HepG2 (cell line): ENCODE results near the gene CDYL. TPM values are rescaled to one million over a fixed set of nuclear protein-coding genes. Genes with fewer than 3 reads are reported as not detected.

ENCODE experiments used
- ATF2 ChIP-seq: sonication (generic); formaldehyde crosslinking; IDR thresholded peaks from 2 replicates; pipeline ENCODE4 v1.4.0; 2020; ENCODE audit warnings: missing genetic modification reagents
- CSRNP2 ChIP-seq: sonication (generic); formaldehyde crosslinking; conservative IDR thresholded peaks from 2 replicates; pipeline ENCODE4 v1.8.0; 2022; ENCODE audit warnings: low read depth, missing genetic modification reagents
- FOSL2 ChIP-seq: sonication (generic); formaldehyde crosslinking; IDR thresholded peaks from 2 replicates; pipeline ENCODE4 v1.4.0; 2020; ENCODE audit warnings: missing genetic modification reagents
- GATAD1 ChIP-seq: IDR thresholded peaks from 2 replicates; pipeline ENCODE4 v1.6.1; 2016; ENCODE audit warnings: missing genetic modification reagents, missing compliant biosample characterization
- HDAC2 ChIP-seq: sonication (generic); formaldehyde crosslinking; IDR thresholded peaks from 2 replicates; pipeline ENCODE4 v1.4.0; 2020; ENCODE audit warnings: missing genetic modification reagents
- HIVEP1 ChIP-seq: sonication (generic); formaldehyde crosslinking; IDR thresholded peaks from 2 replicates; pipeline ENCODE4 v1.4.0; 2020; ENCODE audit warnings: mild to moderate bottlenecking, missing genetic modification reagents
- JUN ChIP-seq: sonication (generic); formaldehyde crosslinking; IDR thresholded peaks from 2 replicates; pipeline ENCODE4 v1.4.0; 2020; ENCODE audit warnings: mild to moderate bottlenecking, missing genetic modification reagents
- MYNN ChIP-seq: sonication (generic); formaldehyde crosslinking; IDR thresholded peaks from 2 replicates; pipeline ENCODE4 v1.4.0; 2020; ENCODE audit warnings: mild to moderate bottlenecking, low read depth, missing genetic modification reagents
- PRDM15 ChIP-seq: sonication (generic); formaldehyde crosslinking; IDR thresholded peaks from 2 replicates; pipeline ENCODE4 v1.4.0; 2020; ENCODE audit warnings: missing genetic modification reagents
- PRMT3 ChIP-seq: sonication (generic); formaldehyde crosslinking; IDR thresholded peaks from 2 replicates; pipeline ENCODE4 v1.8.1; 2022; ENCODE audit warnings: low read depth, mild to moderate bottlenecking, moderate library complexity, missing genetic modification reagents, borderline replicate concordance
- RARA ChIP-seq: IDR thresholded peaks from 2 replicates; pipeline ENCODE4 v1.6.1; 2016; ENCODE audit warnings: missing genetic modification reagents, missing compliant biosample characterization
- RXRB ChIP-seq: IDR thresholded peaks from 2 replicates; pipeline ENCODE4 v1.6.1; 2016; ENCODE audit warnings: borderline replicate concordance, missing genetic modification reagents, missing compliant biosample characterization
- SALL1 ChIP-seq: sonication (generic); formaldehyde crosslinking; IDR thresholded peaks from 2 replicates; pipeline ENCODE4 v1.8.0; 2022; ENCODE audit warnings: mild to moderate bottlenecking, missing genetic modification reagents
- WIZ ChIP-seq: sonication (generic); formaldehyde crosslinking; IDR thresholded peaks from 2 replicates; pipeline ENCODE4 v1.5.1; 2020; ENCODE audit warnings: mild to moderate bottlenecking, missing genetic modification reagents
- ZMAT3 ChIP-seq: sonication (generic); formaldehyde crosslinking; conservative IDR thresholded peaks from 2 replicates; pipeline ENCODE4 v1.7.0; 2021; ENCODE audit warnings: missing genetic modification reagents
- ZNF3 ChIP-seq: IDR thresholded peaks from 2 replicates; pipeline ENCODE4 v1.7.0; 2017; ENCODE audit warnings: inconsistent platforms
- ZNF567 ChIP-seq: sonication (generic); formaldehyde crosslinking; IDR thresholded peaks from 2 replicates; pipeline ENCODE4 v1.8.1; 2023; ENCODE audit warnings: mild to moderate bottlenecking, missing genetic modification reagents, borderline replicate concordance
- ZNF775 ChIP-seq: sonication (generic); formaldehyde crosslinking; IDR thresholded peaks from 2 replicates; pipeline ENCODE4 v1.4.0; 2020; ENCODE audit warnings: missing genetic modification reagents, mild to moderate bottlenecking, moderate library complexity, borderline replicate concordance
- polyA plus RNA-seq, 8 experiments: library from polyadenylated mRNA; depleted of rRNA in 3 of 8; stranded (reverse) in 7 of 8; unstranded in 1 of 8; fragments of >200 nt; fragmentation: Illumina TruSeq in 4 of 8; extraction: Trizol in 4 of 8; gene quantifications; 2 replicates each; pipeline versions ENCODE4 v1.2.1 to v1.2.3, GENCODE V29; 2011 to 2016; ENCODE audit warnings: low read depth in 4 of 8, missing spikeins in 1 of 8, mixed read lengths in 1 of 8; ENCODE audit not compliant: insufficient read depth in 1 of 8
- total RNA-seq, 5 experiments: library from RNA; depleted of rRNA; stranded (reverse); fragments of >200 nt; fragmentation: Illumina TruSeq; extraction: Trizol; gene quantifications; 2 replicates each; pipeline ENCODE4 v1.2.3, GENCODE V29; 2016; ENCODE audit warnings: low read depth in 1 of 5
- TF ChIP-seq, protein P1 (sequence below): sonication (generic); formaldehyde crosslinking; IDR thresholded peaks from 2 replicates; pipeline ENCODE4 v1.5.1; 2020; ENCODE audit warnings: missing genetic modification reagents, mild to moderate bottlenecking, borderline replicate concordance
- TF ChIP-seq, protein P2 (sequence below): sonication (generic); formaldehyde crosslinking; IDR thresholded peaks from 2 replicates; pipeline ENCODE4 v1.8.0; 2022; ENCODE audit warnings: mild to moderate bottlenecking, missing genetic modification reagents, moderate library complexity

Gene CDYL
- total and polyA plus RNA-seq, 2 of the 13 experiments (the other 11 are each of a cell fraction or from before 2014, with no cell fraction given) = 22.8 to 105 TPM

DNA sequence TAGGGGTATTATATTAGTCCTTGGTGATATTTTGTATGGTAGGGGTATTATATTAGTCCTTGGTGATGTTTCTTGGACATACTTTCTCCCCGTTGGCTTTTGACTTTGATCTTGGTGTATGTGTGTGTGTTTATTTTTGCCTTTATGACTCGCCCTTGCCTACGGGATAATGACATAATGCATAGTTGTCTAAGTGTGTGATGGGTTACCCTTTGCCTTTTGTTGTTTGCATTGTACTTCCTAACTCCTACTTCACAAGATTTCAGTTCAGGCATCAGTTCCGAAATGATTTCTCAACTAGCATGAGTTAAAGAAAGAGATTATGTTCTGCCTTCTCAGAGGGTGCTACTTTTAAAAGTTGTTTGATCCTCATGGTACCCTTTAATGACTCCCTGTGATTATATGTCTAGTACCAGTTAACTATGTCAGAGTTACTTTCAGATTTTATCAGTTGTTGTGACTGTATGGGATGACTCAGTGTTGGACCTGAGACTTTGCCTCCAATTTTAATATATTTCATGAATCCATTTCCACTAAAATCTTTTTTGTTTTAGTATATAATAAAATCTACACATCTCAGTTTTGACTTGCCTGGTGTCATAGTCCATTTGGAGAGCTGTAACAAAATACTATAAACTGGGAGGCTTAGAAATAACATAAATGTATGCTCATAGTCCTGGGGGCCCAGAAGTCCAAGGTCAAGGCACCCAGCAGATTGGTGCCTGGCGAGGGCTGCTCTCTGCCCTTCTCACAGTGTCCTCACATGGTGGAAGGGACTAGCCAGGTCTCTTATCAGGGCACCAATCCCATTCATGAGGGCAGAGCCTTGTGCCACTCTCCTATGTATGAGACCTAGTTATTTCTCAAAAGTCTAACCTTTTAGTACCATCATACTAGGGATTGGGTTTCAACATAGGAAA lies 34.1 kb downstream of the CDYL start (continued):
- TF ChIP-seq FOSL2 (CRISPR knock-in tag) (peak; percentile 87), GATAD1 (CRISPR knock-in tag) (0 out of 2 replicates have a peak, but pooled peaks have one; percentile 23), ZMAT3 (CRISPR knock-in tag) (no peak), ATF2 (CRISPR knock-in tag) (0 out of 2 replicates have a peak, but pooled peaks have one; percentile 51), ZNF775 (CRISPR knock-in tag) (no peak), WIZ (CRISPR knock-in tag) (no peak), RXRB (peak; percentile 56), ZNF3 (CRISPR knock-in tag) (no peak), PRDM15 (CRISPR knock-in tag) (no peak), ZNF567 (no peak), HIVEP1 (CRISPR knock-in tag) (no peak), JUN (CRISPR knock-in tag) (peak; percentile 69; the same call in 1 of the 2 replicates), MYNN (CRISPR knock-in tag) (no peak), PRMT3 (CRISPR knock-in tag) (no peak), RARA (CRISPR knock-in tag) (peak; percentile 73), HDAC2 (CRISPR knock-in tag) (peak; percentile 47), CSRNP2 (CRISPR knock-in tag) (no peak), SALL1 (CRISPR knock-in tag) (peak; percentile 88)
- TF ChIP-seq, protein P1, sequence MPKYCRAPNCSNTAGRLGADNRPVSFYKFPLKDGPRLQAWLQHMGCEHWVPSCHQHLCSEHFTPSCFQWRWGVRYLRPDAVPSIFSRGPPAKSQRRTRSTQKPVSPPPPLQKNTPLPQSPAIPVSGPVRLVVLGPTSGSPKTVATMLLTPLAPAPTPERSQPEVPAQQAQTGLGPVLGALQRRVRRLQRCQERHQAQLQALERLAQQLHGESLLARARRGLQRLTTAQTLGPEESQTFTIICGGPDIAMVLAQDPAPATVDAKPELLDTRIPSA = no peak
- TF ChIP-seq, protein P2, sequence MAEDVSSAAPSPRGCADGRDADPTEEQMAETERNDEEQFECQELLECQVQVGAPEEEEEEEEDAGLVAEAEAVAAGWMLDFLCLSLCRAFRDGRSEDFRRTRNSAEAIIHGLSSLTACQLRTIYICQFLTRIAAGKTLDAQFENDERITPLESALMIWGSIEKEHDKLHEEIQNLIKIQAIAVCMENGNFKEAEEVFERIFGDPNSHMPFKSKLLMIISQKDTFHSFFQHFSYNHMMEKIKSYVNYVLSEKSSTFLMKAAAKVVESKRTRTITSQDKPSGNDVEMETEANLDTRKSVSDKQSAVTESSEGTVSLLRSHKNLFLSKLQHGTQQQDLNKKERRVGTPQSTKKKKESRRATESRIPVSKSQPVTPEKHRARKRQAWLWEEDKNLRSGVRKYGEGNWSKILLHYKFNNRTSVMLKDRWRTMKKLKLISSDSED (CRISPR knock-in tag) = no peak
